ENCODE results near the gene BTBD6.

- TF ChIP-seq CTCF (IDR thresholded peaks at IDR 0.05) (no peak), POLR2A (IDR thresholded peaks at IDR 0.05; ENCODE audit: low read depth) (no peak)
These were observed 10.5 kb downstream of the BTBD6 start for GRCh38 chr14:105258846-105259245.

Data from esophagus muscularis mucosa (tissue), 3 donors.